Esophagus squamous epithelium (tissue), 4 donors: ENCODE results near the gene FERMT1.

Experiments used
- CTCF ChIP-seq, 6 experiments: fragments of 450-650 bp in 4 of 6; fragments of 200-600 bp in 2 of 6; sonication (generic) in 2 of 6; IDR thresholded peaks; one replicate each; pipeline ENCODE4 v1.5.1; 2016 to 2019; ENCODE audit warnings: antibody characterized with exemption in 6 of 6, mild to moderate bottlenecking in 4 of 6, moderate library complexity in 4 of 6
- POLR2A ChIP-seq, 4 donors: fragments of 450-650 bp; IDR thresholded peaks; one replicate each; pipeline ENCODE4 v1.6.1; 2017; ENCODE audit warnings: antibody characterized with exemption in 4 of 4, mild to moderate bottlenecking in 4 of 4, moderate library complexity in 3 of 4

- TF ChIP-seq CTCF (IDR thresholded peaks at IDR 0.05), result no peak
- no peak for TF ChIP-seq POLR2A (IDR thresholded peaks at IDR 0.05)
These were observed 71.3 kb downstream of the FERMT1 start for GRCh38 chr20:6051505-6051904.
